Ishikawa (cell line): ENCODE measurements around the gene MAST4.

Source experiments
- CEBPB ChIP-seq: IDR thresholded peaks from 2 replicates; pipeline ENCODE4 v1.6.1; 2012
- CREB1 ChIP-seq: IDR thresholded peaks from 2 replicates; pipeline ENCODE4 v1.6.1; 2012; ENCODE audit warnings: low read depth
- EGR1 ChIP-seq: IDR thresholded peaks from 2 replicates; pipeline ENCODE4 v1.6.1; 2012
- EP300 ChIP-seq: IDR thresholded peaks from 2 replicates; pipeline ENCODE4 v1.6.1; 2012; ENCODE audit warnings: borderline replicate concordance
- FOXM1 ChIP-seq: IDR thresholded peaks from 2 replicates; pipeline ENCODE4 v1.6.1; 2012; ENCODE audit warnings: low read depth, borderline replicate concordance
- MAX ChIP-seq: IDR thresholded peaks from 2 replicates; pipeline ENCODE4 v1.6.1; 2012
- NFIC ChIP-seq: IDR thresholded peaks from 2 replicates; pipeline ENCODE4 v1.6.1; 2012
- RAD21 ChIP-seq: IDR thresholded peaks from 2 replicates; pipeline ENCODE4 v1.6.1; 2012; ENCODE audit warnings: low read depth
- REST ChIP-seq: IDR thresholded peaks from 2 replicates; pipeline ENCODE4 v1.6.1; 2012; ENCODE audit warnings: low read depth, mild to moderate bottlenecking
- TAF1 ChIP-seq: IDR thresholded peaks from 2 replicates; pipeline ENCODE4 v1.6.1; 2012; ENCODE audit warnings: low read depth, mild to moderate bottlenecking
- TCF12 ChIP-seq: IDR thresholded peaks from 2 replicates; pipeline ENCODE4 v1.6.1; 2012; ENCODE audit warnings: low read depth
- TEAD4 ChIP-seq: IDR thresholded peaks from 2 replicates; pipeline ENCODE4 v1.6.1; 2012
- USF1 ChIP-seq: IDR thresholded peaks from 2 replicates; pipeline ENCODE4 v1.6.1; 2012
- YY1 ChIP-seq: IDR thresholded peaks from 2 replicates; pipeline ENCODE4 v1.6.1; 2012; ENCODE audit warnings: low read depth
- ZBTB7A ChIP-seq: IDR thresholded peaks from 2 replicates; pipeline ENCODE4 v1.6.1; 2012; ENCODE audit warnings: low read depth

The MAST4 gene

GRCh38 chr5:66738136-66738535, 141.9 kb downstream of the MAST4 start:
- TF ChIP-seq RAD21 (no peak), FOXM1 (no peak), REST (no peak), TCF12 (no peak), CREB1 (no peak), NFIC (no peak), CEBPB (no peak), TEAD4 (no peak), TAF1 (no peak), EGR1 (no peak), USF1 (no peak), EP300 (no peak), YY1 (no peak), MAX (no peak), ZBTB7A (no peak)

- TF ChIP-seq MAX (no peak), USF1 (no peak), NFIC (no peak), TCF12 (no peak), ZBTB7A (no peak), CREB1 (no peak), RAD21 (no peak), CEBPB (no peak), FOXM1 (no peak)
These were observed 142.8 kb downstream of the MAST4 start for GRCh38 chr5:66739021-66739420.

GRCh38 chr5:66739951-66740350, 143.8 kb downstream of the MAST4 start:
- TF ChIP-seq CEBPB, result no peak
- TF ChIP-seq CREB1, result no peak
- TF ChIP-seq TEAD4, result no peak
- TF ChIP-seq RAD21, result no peak

GRCh38 chr5:66741394-66741793, 145.2 kb downstream of the MAST4 start:
- TF ChIP-seq EP300 (no peak), RAD21 (no peak), TCF12 (no peak), CREB1 (no peak), FOXM1 (no peak), CEBPB (no peak), ZBTB7A (no peak), EGR1 (no peak), YY1 (no peak), REST (no peak), TAF1 (no peak), USF1 (no peak)

- TF ChIP-seq ZBTB7A, result no peak
- no peak for TF ChIP-seq TAF1
- no peak for TF ChIP-seq FOXM1
- no peak for TF ChIP-seq YY1
- TF ChIP-seq USF1, result no peak
- no peak; the same call in 1 of the 2 replicates for TF ChIP-seq RAD21
- TF ChIP-seq TCF12, result no peak
- TF ChIP-seq EP300, result no peak
- no peak for TF ChIP-seq MAX
- TF ChIP-seq CREB1, result no peak
- TF ChIP-seq NFIC, result no peak
- no peak for TF ChIP-seq CEBPB
- no peak for TF ChIP-seq TEAD4
- no peak for TF ChIP-seq EGR1
These were observed 146.1 kb downstream of the MAST4 start for GRCh38 chr5:66742083-66742895.
